ENCODE measurements around the gene ANKRD7. TPM values are rescaled to one million over a fixed set of nuclear protein-coding genes. Genes with fewer than 3 reads are reported as not detected.

Gene ANKRD7
- total RNA-seq, 3 donors from 2014 or later, result 0.32 to 0.73 TPM; not detected in 1

GRCh38 chr7:118264836-118265235 lies 40.3 kb downstream of the ANKRD7 start:
- no peak overlapping the region for H3K27ac ChIP-seq
- TF ChIP-seq POLR2A (IDR thresholded peaks at IDR 0.05) (no peak), POLR2AphosphoS5 (IDR thresholded peaks at IDR 0.05) (no peak), CTCF (IDR thresholded peaks at IDR 0.05) (no peak)
- H3K4me3 ChIP-seq, result no peak overlapping the region
- no peaks in the 10 kb centered on the region for H3K9me3 ChIP-seq
- H3K4me1 ChIP-seq, result no peaks in the 10 kb centered on the region
- no peaks in the 10 kb centered on the region for H3K36me3 ChIP-seq
- no peaks in the 10 kb centered on the region for H3K27me3 ChIP-seq
- intact Hi-C loops (cut with DNase I; ENCODE audit: low total_unique reads), result no loop called here
- no peak for DNase-seq (ENCODE audit: low spot score in 2 of 2)

GRCh38 chr7:118280319-118281012 lies 56.0 kb downstream of the ANKRD7 start:
- Histone ChIP-seq H3K27me3 (peaks cover 0 to 3% of the 10 kb centered on the region in 2 donors), H3K27ac (no peak overlapping the region), H3K4me1 (no peaks in the 10 kb centered on the region), H3K36me3 (no peaks in the 10 kb centered on the region), H3K9me3 (no peaks in the 10 kb centered on the region), H3K4me3 (no peak overlapping the region)
- TF ChIP-seq POLR2A (IDR thresholded peaks at IDR 0.05), result no peak
- no peak for TF ChIP-seq CTCF (IDR thresholded peaks at IDR 0.05)
- TF ChIP-seq POLR2AphosphoS5 (IDR thresholded peaks at IDR 0.05), result no peak
- intact Hi-C loops (cut with DNase I; ENCODE audit: low total_unique reads), result no loop called here
- no peak for DNase-seq (ENCODE audit: low spot score in 2 of 2)

- Histone ChIP-seq H3K4me1 (no peaks in the 10 kb centered on the region), H3K36me3 (no peaks in the 10 kb centered on the region), H3K27ac (no peak overlapping the region), H3K9me3 (no peaks in the 10 kb centered on the region), H3K27me3 (peaks cover 0 to 3% of the 10 kb centered on the region in 2 donors), H3K4me3 (no peak overlapping the region)
- TF ChIP-seq POLR2A (IDR thresholded peaks at IDR 0.05) (no peak), CTCF (IDR thresholded peaks at IDR 0.05) (no peak), POLR2AphosphoS5 (IDR thresholded peaks at IDR 0.05) (no peak)
- DNase-seq (ENCODE audit: low spot score in 2 of 2), result no peak
- intact Hi-C loops (cut with DNase I; ENCODE audit: low total_unique reads), result no loop called here
Measured at GRCh38 chr7:118281196-118281595, 56.7 kb downstream of the ANKRD7 start.

- H3K27ac ChIP-seq, result no peak overlapping the region
- no peaks in the 10 kb centered on the region for H3K4me1 ChIP-seq
- DNase-seq (ENCODE audit: low spot score in 2 of 2), result no peak
- no peak overlapping the region for H3K4me3 ChIP-seq
- H3K36me3 ChIP-seq, result no peaks in the 10 kb centered on the region
- no peak for TF ChIP-seq CTCF (IDR thresholded peaks at IDR 0.05)
- no peak for TF ChIP-seq POLR2AphosphoS5 (IDR thresholded peaks at IDR 0.05)
- no peak for TF ChIP-seq POLR2A (IDR thresholded peaks at IDR 0.05)
- no peaks in the 10 kb centered on the region for H3K27me3 ChIP-seq
- no peaks in the 10 kb centered on the region for H3K9me3 ChIP-seq
- intact Hi-C loops (cut with DNase I; ENCODE audit: low total_unique reads), result no loop called here
Measured at GRCh38 chr7:118285358-118285757, 60.9 kb downstream of the ANKRD7 start.

- DNase-seq (ENCODE audit: low spot score in 2 of 2), result no peak
- H3K4me1 ChIP-seq, result no peaks in the 10 kb centered on the region
- intact Hi-C loops (cut with DNase I; ENCODE audit: low total_unique reads), result no loop called here
- no peak overlapping the region for H3K27ac ChIP-seq
- no peak overlapping the region for H3K4me3 ChIP-seq
- TF ChIP-seq CTCF (IDR thresholded peaks at IDR 0.05), result no peak
- no peak for TF ChIP-seq POLR2A (IDR thresholded peaks at IDR 0.05)
- TF ChIP-seq POLR2AphosphoS5 (IDR thresholded peaks at IDR 0.05), result no peak
- H3K9me3 ChIP-seq, result peaks cover 0 to 7% of the 10 kb centered on the region in 2 donors
- H3K36me3 ChIP-seq, result no peaks in the 10 kb centered on the region
- no peaks in the 10 kb centered on the region for H3K27me3 ChIP-seq
Measured at GRCh38 chr7:118286131-118286530, 61.6 kb downstream of the ANKRD7 start.

All from breast epithelium (tissue), 4 donors.